NB4 (cell line): ENCODE results near the gene ERBIN.

ENCODE experiments used
- CTCF ChIP-seq: IDR thresholded peaks from one replicate; pipeline ENCODE4 v1.5.1; 2012; ENCODE audit warnings: low read depth, low read length
- MYC ChIP-seq: IDR thresholded peaks from 2 replicates; pipeline ENCODE4 v1.6.1; 2011; ENCODE audit warnings: low read depth, low read length
- POLR2A ChIP-seq: IDR thresholded peaks from 2 replicates; pipeline ENCODE4 v1.6.1; 2011; ENCODE audit warnings: mild to moderate bottlenecking; ENCODE audit not compliant: insufficient read length; ENCODE audit errors: extremely low read depth

- no peak for TF ChIP-seq POLR2A
- no peak for TF ChIP-seq CTCF
- no peak for TF ChIP-seq MYC
Observed at GRCh38 chr5:65952259-65952658, 25.9 kb downstream of the ERBIN start.
